Trophoblast cell (in vitro differentiated cells and primary cell): ENCODE measurements around the gene ZNF483.
"Not testable (repeated sequence)": the region's sequence is repeated elsewhere in the genome, so short reads cannot be mapped to it uniquely, and the experiment has no call there.

ENCODE experiments used
- DNase-seq, 2 donors: peaks; one replicate each; pipeline ENCODE4 v3.0.0-alpha.2; 2016
- H2AFZ ChIP-seq: 2 replicates; pipeline ENCODE4 v1.6.1; 2013; ENCODE audit warnings: low read length, moderate library complexity, mild to moderate bottlenecking; ENCODE audit not compliant: insufficient read depth, poor library complexity
- H2AK5ac ChIP-seq: 2 replicates; pipeline ENCODE4 v1.6.1; 2013; ENCODE audit warnings: mild to moderate bottlenecking, low read length
- H2BK120ac ChIP-seq: 2 replicates; pipeline ENCODE4 v1.6.1; 2013; ENCODE audit warnings: low read length, mild to moderate bottlenecking, moderate library complexity; ENCODE audit not compliant: insufficient read depth, poor library complexity
- H2BK12ac ChIP-seq: 2 replicates; pipeline ENCODE4 v1.6.1; 2013; ENCODE audit warnings: mild to moderate bottlenecking, low read length, moderate library complexity
- H2BK5ac ChIP-seq: 2 replicates; pipeline ENCODE4 v1.6.1; 2013; ENCODE audit warnings: low read length, low read depth, moderate library complexity, mild to moderate bottlenecking; ENCODE audit not compliant: poor library complexity
- H3K14ac ChIP-seq: 2 replicates; pipeline ENCODE4 v1.6.1; 2013; ENCODE audit warnings: mild to moderate bottlenecking, low read length
- H3K18ac ChIP-seq: 2 replicates; pipeline ENCODE4 v1.6.1; 2013; ENCODE audit warnings: mild to moderate bottlenecking, low read length
- H3K23ac ChIP-seq: 2 replicates; pipeline ENCODE4 v1.6.1; 2013; ENCODE audit warnings: low read length
- H3K27ac ChIP-seq: 2 replicates; pipeline ENCODE4 v1.5.1; 2013; ENCODE audit warnings: low read depth, mild to moderate bottlenecking, inconsistent platforms, low read length, moderate library complexity
- H3K27me3 ChIP-seq: 2 replicates; pipeline ENCODE4 v1.6.1; 2013; ENCODE audit warnings: inconsistent platforms, mild to moderate bottlenecking, low read length, moderate library complexity; ENCODE audit not compliant: insufficient read depth
- H3K36me3 ChIP-seq, 2 experiments: 1 replicate in 1 of 2; 2 replicates in 1 of 2; pipeline ENCODE4 v1.6.1; 2013; ENCODE audit warnings: low read length in 2 of 2, mild to moderate bottlenecking in 2 of 2, moderate library complexity in 1 of 2; ENCODE audit not compliant: insufficient read depth in 2 of 2, control insufficient read depth in 1 of 2
- H3K4ac ChIP-seq: 2 replicates; pipeline ENCODE4 v1.6.1; 2013; ENCODE audit warnings: low read depth, mild to moderate bottlenecking, low read length, moderate library complexity
- H3K4me1 ChIP-seq, 2 experiments: 1 replicate in 1 of 2; 2 replicates in 1 of 2; pipeline ENCODE4 v1.6.1; 2013; ENCODE audit warnings: low read length in 2 of 2, mild to moderate bottlenecking in 2 of 2, moderate library complexity in 1 of 2; ENCODE audit not compliant: insufficient read depth in 2 of 2, control insufficient read depth in 1 of 2
- H3K4me2 ChIP-seq: 2 replicates; pipeline ENCODE4 v1.6.1; 2013; ENCODE audit warnings: inconsistent platforms, mild to moderate bottlenecking, low read length, moderate library complexity
- H3K4me3 ChIP-seq: 2 replicates; pipeline ENCODE4 v1.5.1; 2013; ENCODE audit warnings: mild to moderate bottlenecking, low read depth, low read length, inconsistent platforms
- H3K79me1 ChIP-seq: one replicate; pipeline ENCODE4 v1.6.1; 2013; ENCODE audit warnings: low read length
- H3K79me2 ChIP-seq: 2 replicates; pipeline ENCODE4 v1.6.1; 2013; ENCODE audit warnings: low read length, mild to moderate bottlenecking; ENCODE audit not compliant: control insufficient read depth, insufficient read depth, poor library complexity
- H3K9ac ChIP-seq: 2 replicates; pipeline ENCODE4 v1.6.1; 2013; ENCODE audit warnings: mild to moderate bottlenecking, low read length
- H3K9me3 ChIP-seq: 2 replicates; pipeline ENCODE4 v1.6.1; 2013; ENCODE audit warnings: low read depth, mild to moderate bottlenecking, control low read depth, inconsistent platforms, low read length; ENCODE audit not compliant: insufficient read depth
- H4K12ac ChIP-seq: 2 replicates; pipeline ENCODE4 v1.6.1; 2013; ENCODE audit warnings: low read depth, mild to moderate bottlenecking, low read length, moderate library complexity
- H4K8ac ChIP-seq: 2 replicates; pipeline ENCODE4 v1.6.1; 2013; ENCODE audit warnings: low read depth, mild to moderate bottlenecking, low read length, moderate library complexity
- H4K91ac ChIP-seq: one replicate; pipeline ENCODE4 v1.6.1; 2013; ENCODE audit warnings: low read depth, mild to moderate bottlenecking, low read length, moderate library complexity
- WGBS: extraction: QIAGEN DNeasy Blood & Tissue Kit; methylation state at CpG from one replicate; pipeline ENCODE4 v1.1.7; 2013; ENCODE audit warnings: missing lambda C conversion rate; ENCODE audit not compliant: insufficient read length, insufficient coverage; ENCODE audit errors: extremely low coverage; 5-methylcytosine and 5-hydroxymethylcytosine counted together

ZNF483 gene

GRCh38 chr9:111497196-111497595 lies 27.8 kb upstream of the ZNF483 start:
- not testable (repeated sequence) for H3K9ac ChIP-seq, H3K23ac ChIP-seq, H3K4ac ChIP-seq, H3K4me2 ChIP-seq, DNase-seq, H3K79me1 ChIP-seq, H3K79me2 ChIP-seq, H4K8ac ChIP-seq, H3K27ac ChIP-seq, H2BK120ac ChIP-seq, H3K36me3 ChIP-seq, H2AFZ ChIP-seq, H2BK12ac ChIP-seq, H4K12ac ChIP-seq, H2AK5ac ChIP-seq, H3K14ac ChIP-seq, H4K91ac ChIP-seq, H3K9me3 ChIP-seq, H3K4me3 ChIP-seq, H2BK5ac ChIP-seq, H3K18ac ChIP-seq, H3K27me3 ChIP-seq, H3K4me1 ChIP-seq
- WGBS, result no CpG with 5 or more reads among the region's 2 CpGs

- H2BK5ac ChIP-seq, result no peak overlapping the region
- no CpG with 5 or more reads among the region's 16 CpGs for WGBS
- no peak overlapping the region for H4K12ac ChIP-seq
- no peak overlapping the region for H4K8ac ChIP-seq
- no peak overlapping the region for H3K4me3 ChIP-seq
- no peaks in the 10 kb centered on the region for H3K79me1 ChIP-seq
- H2AFZ ChIP-seq, result no peak overlapping the region
- H3K36me3 ChIP-seq, result no peaks in the 10 kb centered on the region
- H3K27me3 ChIP-seq, result no peaks in the 10 kb centered on the region
- no peak overlapping the region for H2BK12ac ChIP-seq
- H4K91ac ChIP-seq, result no peak overlapping the region
- H2AK5ac ChIP-seq, result no peak overlapping the region
- H3K27ac ChIP-seq, result no peak overlapping the region
- no peaks in the 10 kb centered on the region for H3K4me1 ChIP-seq
- H3K4me2 ChIP-seq, result no peak overlapping the region
- H3K14ac ChIP-seq, result no peak overlapping the region
- no peaks in the 10 kb centered on the region for H3K79me2 ChIP-seq
- H3K9me3 ChIP-seq, result peaks cover 5% of the 10 kb centered on the region
- H3K18ac ChIP-seq, result no peak overlapping the region
- DNase-seq, result no peak
- no peak overlapping the region for H3K4ac ChIP-seq
- H2BK120ac ChIP-seq, result no peak overlapping the region
- no peak overlapping the region for H3K9ac ChIP-seq
- H3K23ac ChIP-seq, result no peak overlapping the region
Observed at GRCh38 chr9:111501005-111501562, 23.9 kb upstream of the ZNF483 start.

GRCh38 chr9:111501648-111502047 lies 23.3 kb upstream of the ZNF483 start:
- Histone ChIP-seq H3K79me2 (no peaks in the 10 kb centered on the region), H3K4ac (no peak overlapping the region), H3K23ac (no peak overlapping the region), H3K9ac (no peak overlapping the region), H3K27ac (no peak overlapping the region), H3K18ac (no peak overlapping the region), H2AFZ (no peak overlapping the region), H2AK5ac (no peak overlapping the region), H3K4me1 (no peaks in the 10 kb centered on the region), H3K14ac (no peak overlapping the region), H4K12ac (no peak overlapping the region), H4K8ac (no peak overlapping the region), H3K79me1 (no peaks in the 10 kb centered on the region), H2BK12ac (no peak overlapping the region), H3K36me3 (no peaks in the 10 kb centered on the region), H2BK120ac (no peak overlapping the region), H3K9me3 (peaks cover 5% of the 10 kb centered on the region), H3K4me3 (no peak overlapping the region), H3K4me2 (no peak overlapping the region), H3K27me3 (no peaks in the 10 kb centered on the region), H4K91ac (no peak overlapping the region), H2BK5ac (no peak overlapping the region)
- WGBS, result no CpG with 5 or more reads among the region's 6 CpGs
- no peak for DNase-seq

- Histone ChIP-seq H3K4ac (no peak overlapping the region), H2BK12ac (no peak overlapping the region), H3K9me3 (peaks cover 5% of the 10 kb centered on the region), H4K12ac (no peak overlapping the region), H3K27me3 (no peaks in the 10 kb centered on the region), H3K36me3 (no peaks in the 10 kb centered on the region), H3K9ac (peak overlapping the region; percentile 63), H3K27ac (no peak overlapping the region), H3K18ac (no peak overlapping the region), H2BK5ac (no peak overlapping the region), H3K4me3 (no peak overlapping the region), H3K79me1 (no peaks in the 10 kb centered on the region), H3K4me1 (no peaks in the 10 kb centered on the region), H3K14ac (no peak overlapping the region), H3K23ac (no peak overlapping the region), H4K91ac (no peak overlapping the region), H3K79me2 (no peaks in the 10 kb centered on the region), H3K4me2 (no peak overlapping the region), H2AK5ac (no peak overlapping the region), H4K8ac (no peak overlapping the region), H2BK120ac (no peak overlapping the region), H2AFZ (no peak overlapping the region)
- WGBS, result no CpG with 5 or more reads among the region's 3 CpGs
- DNase-seq, result no peak
Observed at GRCh38 chr9:111502506-111502905, 22.5 kb upstream of the ZNF483 start.
